LHCN-M2 (cell line): ENCODE measurements around the gene IGF2BP2. TPM values are rescaled to one million over a fixed set of nuclear protein-coding genes. Genes with fewer than 3 reads are reported as not detected.
"Not testable (repeated sequence)": the region's sequence is repeated elsewhere in the genome, so short reads cannot be mapped to it uniquely, and the experiment has no call there.

Experiments
- DNase-seq: peaks from one replicate; pipeline ENCODE4 v3.0.0-alpha.2; 2012; ENCODE audit warnings: low read depth
- total RNA-seq: library from RNA; depleted of rRNA; stranded (reverse); fragments of >200 nt; gene quantifications from 2 replicates; pipeline ENCODE4 v1.2.3, GENCODE V29; 2014

The IGF2BP2 gene
- total RNA-seq, 1 experiment from 2014 or later, result 104 TPM

DNA sequence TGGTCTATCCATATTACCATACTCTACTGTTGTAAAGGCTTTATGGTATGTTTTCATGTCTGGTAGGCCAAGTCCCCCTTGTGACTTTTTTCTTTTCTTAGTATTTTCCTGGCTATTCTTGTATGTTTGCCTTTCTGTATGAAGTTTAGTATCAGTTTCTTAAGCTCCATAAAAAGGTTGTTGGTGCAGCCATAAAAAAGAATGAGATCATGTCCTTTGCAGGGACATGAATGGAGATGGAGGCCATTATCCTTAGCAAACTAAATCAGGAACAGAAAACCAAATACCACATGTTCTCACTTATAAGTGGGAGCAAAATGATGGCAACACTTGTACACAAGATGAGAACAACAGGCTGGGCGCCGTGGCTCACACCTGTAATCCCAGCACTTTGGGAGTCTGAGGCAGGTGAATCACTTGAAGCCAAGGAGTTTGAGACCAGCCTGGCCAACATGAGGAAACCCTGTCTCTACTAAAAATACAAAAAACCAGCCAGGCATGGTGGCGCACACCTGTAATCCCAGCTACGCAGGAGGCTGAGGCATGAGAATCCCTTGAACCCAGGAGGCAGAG is 13.7 kb upstream of the IGF2BP2 start:
- not testable (repeated sequence) for DNase-seq

DNA sequence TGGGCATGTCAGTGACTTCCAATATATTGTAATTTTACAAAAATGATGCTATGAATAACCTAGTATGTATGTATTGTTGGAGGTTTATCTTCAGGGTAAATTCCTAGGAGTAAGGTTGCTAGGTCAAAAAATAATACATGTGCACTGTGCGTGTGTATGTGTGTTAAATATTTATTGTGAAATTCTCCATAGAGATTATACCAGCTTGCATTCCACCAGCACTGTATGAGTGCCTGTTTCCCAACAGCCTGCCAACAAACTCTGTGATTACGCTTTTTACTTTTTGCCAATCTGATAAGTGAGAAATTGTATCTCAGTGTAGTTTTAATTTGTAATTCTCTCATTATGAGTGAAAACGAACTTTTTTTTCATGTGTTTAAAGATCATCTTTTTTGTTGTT is 12.6 kb upstream of the IGF2BP2 start:
- no peak for DNase-seq

DNA sequence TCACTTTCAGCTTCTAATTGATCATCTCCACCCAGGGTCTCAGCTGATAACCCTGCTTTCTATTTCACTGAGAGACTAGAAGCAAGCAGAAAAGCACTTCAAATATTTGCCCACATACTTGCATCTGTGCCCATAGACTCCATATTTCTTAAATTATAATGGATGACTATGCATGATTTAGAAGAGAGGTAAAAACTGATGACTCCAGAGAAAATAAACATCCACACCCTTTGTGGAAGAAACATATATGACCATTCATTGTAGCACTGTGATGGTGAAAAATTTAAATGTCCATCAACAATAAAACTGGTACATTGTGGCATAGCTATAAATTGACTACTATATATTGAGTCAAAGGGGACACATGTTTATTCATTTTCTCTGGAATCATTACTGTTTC is 7.1 kb upstream of the IGF2BP2 start:
- DNase-seq, result no peak

DNA sequence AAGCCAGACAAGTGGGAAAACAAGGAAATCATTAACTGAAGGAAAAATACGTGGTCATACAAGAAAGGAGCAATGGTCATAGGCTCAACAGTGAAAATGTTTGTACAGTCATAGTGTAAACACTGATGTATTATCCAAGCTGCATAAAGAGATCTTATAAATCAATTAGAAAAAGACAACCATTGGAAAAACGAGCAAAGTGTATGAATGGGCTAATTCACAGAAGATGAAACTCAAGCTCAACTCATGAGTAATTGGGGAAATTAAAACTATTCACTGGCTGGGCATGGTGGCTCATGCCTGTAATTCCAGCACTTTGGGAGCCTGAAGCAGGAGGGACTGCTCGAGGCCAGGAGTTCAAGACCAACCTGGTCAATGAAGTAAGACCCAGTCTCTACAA is 6.4 kb upstream of the IGF2BP2 start:
- no peak for DNase-seq

DNA sequence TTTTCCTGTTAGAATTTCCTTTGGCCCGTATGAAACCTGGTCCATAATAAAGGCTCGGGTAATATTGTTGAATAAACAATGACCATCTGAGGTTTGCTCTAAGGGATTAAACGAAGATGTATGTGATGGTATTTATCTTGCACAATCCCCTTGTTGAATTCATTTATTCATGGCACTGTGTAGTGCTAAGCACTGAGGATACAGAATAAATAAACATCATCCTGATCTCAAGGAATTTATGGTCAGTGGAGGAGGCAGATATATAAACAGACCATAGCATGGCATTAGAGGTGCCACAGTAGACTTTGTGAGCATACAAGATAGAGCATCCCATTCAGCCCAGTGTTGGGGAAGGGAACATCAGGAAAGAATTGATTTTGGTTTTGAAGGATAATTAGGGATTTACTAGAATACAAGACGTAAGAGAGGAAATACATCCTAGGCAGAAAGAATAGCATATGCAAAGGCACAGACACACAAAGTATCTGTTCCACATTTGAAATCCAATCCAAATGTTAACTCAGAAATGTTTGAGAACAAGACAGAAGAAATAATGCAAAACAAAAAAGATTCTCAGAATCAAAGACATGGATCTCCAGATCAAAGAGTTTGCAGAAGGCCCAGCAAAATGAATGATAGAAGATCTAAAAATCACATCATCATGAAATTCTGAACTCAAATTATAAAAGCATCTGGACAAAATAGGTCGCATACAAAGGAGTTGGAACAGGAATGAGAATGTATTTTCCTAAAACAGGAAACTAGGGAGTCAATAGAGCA is 5.4 kb upstream of the IGF2BP2 start:
- DNase-seq, result no peak

DNA sequence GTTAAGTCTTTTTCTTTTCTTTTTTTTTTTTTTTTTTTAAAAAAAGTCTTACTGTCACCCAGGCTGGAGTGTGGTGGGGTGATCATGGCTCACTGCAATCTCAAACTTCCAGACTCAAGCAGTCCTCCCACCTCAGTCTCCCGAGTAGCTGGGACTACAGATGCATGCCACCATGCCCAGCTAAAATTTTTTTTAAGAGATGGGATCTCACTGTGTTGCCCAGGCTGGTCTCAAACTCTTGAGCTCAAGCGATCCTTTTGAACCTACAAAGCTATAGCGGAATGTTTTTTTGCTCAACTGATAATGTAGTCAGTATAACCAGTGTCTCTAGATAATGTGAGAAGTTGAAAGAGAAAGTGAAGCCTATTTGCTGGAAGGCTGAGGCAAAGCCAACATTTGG is 3.9 kb upstream of the IGF2BP2 start:
- no peak for DNase-seq

DNA sequence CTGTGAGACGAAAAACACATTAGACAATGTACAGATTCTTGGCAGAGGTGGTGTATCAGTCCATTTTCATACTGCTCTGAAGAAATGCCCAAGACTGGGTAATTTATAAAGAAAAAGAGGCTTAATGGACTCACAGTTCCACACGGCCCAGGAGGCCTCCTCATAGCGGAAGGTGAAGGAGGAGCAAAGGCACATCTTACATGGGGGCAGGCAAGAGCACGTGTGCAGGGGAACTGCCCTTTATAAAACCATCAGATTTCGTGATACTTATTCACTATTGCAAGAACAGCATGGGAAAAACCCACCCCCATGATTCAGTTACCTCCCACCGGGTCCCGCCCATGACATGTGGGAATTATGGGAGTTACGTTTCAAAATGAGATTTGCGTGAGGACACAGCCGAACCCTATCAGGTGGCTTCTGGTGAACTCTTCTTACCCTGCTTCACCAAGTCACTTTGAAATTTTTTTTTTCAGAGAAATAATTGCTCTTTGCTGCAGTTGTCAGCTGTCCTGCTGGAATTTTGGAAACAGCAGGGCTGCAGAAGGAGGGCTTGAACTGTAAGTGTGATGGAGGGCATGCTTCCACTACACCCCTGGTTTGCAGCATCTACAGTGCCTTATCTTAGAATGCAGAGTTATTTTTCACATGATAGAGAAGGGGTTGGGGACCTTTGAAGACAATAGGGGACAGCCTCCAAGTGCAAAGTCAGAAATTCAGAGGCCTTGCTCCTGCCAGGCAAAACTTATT is 2.9 kb upstream of the IGF2BP2 start:
- DNase-seq, result no peak

DNA sequence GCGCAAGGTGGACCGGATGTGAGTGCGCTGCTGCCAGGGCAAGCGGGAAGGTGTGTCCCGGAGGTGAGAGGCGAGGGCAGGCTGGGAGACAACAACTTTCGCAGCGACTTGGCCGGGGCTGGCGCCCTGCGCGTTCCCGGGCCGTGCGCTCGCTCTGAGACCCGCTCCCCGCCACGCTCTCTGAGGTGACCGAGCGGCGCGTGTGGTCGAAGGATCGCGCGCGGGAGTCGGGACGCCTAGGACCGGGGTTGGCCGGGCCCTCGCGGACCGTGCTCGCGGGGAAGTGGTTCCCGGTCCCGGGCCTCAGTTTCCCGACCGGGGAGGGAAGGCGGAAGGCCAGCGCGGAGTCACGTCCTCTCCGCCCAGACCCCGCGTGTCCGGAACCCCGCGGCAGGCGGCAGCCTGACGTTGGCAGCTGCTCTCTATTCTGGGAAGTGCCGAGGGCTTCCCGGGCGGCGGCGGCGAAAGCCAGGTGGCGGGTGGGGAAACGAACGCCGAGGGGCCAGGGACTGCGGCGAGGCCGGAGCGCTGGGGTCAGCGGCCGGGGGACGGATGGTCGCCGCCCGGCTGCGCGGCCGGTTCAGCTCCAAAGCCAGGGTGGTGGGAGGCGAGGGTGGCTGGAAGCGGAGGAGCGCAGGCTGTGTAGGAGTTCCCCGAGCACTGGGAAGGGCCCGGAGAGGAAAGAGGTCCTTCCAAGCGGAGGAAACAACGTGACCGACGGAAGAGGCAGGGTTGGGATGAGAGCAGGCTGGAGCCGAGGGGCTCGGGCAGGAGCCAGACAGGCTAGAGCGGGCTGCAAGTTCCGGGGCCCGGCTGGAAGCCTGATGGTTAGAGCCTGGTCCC is 1.0 kb upstream of the IGF2BP2 start:
- peak; percentile 41 for DNase-seq

DNA sequence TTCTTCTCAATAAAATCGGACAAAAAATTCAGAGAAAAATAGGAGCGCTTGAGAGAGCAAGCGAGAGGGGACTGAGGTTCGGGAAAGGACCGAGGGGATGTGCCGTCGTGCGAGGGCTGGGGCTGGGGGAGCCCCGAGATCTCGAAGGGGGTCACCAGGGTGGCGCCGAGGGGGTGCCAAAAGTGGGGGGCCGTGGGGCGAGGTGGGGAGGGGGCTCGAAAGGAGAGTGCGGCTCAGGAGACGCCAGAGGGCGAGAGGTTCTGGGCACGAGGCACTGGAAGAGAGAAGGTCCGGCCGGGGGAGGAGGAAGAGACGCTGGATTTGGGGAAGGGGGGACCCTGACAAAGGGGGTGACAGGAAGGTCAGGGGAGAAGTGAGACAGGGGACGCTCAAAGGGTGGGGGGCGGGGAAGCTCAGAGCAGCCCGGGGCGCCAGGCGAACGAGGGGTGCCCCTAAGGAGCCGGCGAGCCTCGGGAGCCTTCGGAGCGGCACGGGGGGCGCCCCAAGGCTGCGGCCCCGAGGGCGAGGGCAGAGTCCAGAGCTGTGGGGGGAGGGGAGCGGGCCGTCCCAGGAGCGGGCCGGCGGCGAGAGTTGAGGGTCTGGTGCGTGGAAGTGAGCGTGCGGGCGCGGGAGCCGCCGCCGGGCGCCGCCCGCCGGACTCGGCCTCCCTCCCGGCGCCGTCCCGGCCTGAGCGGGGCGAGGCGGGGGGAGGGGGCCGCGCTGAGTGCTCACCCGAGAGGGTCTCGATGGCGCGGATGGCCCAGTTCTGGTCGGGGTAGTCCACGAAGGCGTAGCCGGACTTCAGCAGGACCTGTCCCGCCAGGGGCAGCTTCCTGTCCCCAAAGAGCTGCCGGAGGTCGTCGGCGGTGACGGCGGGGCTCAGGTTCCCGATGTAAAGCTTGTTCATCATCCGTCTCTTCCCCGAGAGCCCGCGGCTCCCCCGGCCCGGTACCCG is 514 bp downstream of the IGF2BP2 start:
- peak; percentile 29 for DNase-seq

DNA sequence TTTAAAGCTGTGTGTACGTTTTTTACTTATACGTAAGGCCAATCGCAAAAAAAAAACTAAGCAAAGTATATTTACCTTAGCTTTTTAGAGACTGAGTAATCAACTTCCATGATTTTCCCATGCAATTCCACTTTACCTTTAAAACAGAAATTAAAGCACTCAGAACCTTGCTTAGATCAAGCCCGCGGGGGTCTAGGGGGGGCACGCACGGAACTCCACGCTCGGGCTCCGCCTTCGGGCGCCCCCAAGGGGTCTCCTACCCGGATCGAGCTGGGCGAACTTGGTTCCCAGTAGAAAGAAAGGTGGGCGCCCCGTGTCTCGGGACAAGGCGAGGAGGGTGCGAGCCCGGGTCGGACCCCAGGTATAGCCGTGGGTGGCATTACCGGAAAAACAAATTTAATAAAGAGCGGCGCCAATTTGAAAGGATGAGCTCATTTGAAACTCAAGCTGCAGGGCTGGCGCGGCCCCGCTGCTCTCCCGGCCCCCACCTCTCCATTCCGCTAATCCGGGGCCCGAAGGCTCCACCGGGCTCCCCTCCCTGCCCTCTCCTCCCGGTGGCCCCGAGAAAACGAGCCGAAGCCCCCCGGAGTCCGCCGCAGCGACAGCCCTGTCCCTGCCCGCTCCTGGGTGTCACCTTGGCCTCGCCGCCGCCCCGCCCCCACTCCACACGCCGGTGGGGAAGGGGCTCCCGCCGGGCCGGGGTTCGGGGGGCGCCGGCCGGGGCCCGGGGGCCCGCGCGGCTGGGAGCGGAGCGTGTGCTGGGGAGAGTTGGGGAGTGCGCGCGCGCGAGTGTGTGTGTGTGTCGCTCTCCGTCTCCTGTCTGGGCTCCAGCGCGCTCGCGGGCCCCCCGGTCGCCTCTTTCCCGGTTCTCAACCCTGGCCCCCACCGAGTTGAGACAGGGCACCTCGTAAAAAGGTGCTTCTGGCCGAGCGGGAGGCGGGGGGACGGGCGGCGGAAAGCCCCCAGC is 1.5 kb downstream of the IGF2BP2 start:
- peak; percentile 44 for DNase-seq

DNA sequence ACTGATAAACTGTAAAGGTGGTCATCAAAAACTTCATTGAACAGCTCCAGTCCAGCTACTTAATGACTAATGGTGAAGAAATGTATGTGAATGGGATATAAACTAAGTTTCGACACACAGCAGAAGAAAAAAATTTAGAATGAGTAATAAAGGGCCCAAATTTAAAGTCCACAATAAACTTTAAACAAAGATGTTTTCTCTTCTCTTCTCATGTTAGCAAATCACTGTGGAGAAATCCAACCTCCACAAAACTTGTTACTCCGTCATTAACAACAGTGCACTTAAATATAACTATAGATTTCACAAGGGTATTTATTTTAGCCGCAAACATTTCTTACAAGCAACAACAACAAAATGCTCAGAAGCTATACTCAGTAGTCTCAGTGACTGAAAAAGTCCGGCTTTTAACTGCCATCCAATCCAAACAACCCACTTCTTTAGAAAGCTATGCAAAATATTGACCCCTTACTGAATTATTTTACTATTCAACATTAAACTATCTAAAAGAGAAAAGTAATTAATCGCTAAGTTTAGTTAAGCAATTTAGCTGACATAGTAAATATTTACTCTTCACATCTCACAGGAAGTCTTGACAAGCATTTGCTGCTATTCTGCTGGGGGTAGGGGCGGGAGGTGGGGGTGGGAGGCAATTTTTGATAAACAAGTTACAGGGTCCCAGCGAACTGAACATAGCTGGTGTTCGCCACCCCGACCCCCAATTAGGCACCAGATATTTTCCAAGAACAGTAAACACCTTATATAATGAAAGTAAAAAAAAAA is 2.4 kb downstream of the IGF2BP2 start:
- DNase-seq, result peak; percentile 67

DNA sequence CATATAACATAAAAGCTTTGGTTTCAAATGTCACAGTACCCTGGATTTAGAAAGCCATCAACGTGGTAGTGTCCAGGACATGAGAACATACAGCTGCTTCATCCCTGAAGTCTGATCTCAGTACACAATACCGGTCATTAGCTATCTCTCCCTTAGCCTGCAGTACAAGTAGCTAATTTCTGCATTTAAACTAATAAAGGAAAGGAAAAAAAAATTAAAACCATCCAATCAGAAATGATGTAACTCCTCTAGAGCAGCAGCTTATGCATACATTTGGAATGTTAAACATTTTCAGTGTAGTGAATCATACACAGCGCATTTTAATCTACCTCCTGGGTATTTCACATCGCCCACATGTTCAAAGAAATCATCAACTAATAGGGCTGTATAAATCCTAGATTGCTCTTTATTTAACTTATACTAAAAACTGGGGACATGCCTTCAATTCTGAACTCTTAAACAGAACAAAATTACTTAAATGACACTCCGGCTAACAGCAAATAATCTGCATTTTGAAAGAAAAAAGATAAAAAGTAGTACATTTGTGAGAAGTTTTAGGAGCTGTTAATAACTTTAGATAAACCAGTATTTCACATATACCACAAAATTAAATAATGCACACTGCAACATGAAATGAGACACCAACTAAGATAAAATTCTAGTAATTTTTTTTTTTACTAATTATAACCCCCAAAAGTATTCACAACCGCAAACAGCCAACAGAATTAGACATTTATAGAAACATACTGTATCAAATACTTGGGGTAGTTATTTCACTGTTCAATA is 3.7 kb downstream of the IGF2BP2 start:
- DNase-seq, result peak; percentile 85

DNA sequence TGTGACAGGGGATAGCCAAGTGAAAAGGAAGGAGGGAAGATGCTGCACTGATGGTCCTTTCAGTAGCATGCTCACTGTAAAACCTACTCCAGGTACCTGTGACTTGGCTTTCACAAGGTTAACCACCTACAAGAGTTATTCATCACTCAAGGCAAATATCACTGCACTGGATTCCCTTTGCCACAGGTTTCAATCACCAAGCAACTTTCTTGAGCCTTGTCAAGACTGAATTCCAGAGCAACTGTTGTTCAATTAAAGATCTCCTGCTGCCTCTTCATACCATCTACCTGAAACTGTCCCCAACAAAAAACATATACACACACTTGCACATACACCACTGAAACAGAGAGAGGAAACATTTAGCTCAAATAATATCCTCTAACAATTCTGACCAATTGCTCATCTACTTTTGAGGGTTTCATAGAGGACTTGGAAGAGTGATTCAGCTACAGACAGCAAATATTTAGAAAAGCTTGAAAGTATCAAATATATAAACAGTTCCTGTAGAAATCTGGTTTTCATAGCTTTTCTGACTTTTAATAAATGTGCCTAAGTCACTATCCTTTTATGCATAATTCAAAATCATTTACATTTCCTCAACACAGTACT is 6.5 kb downstream of the IGF2BP2 start:
- DNase-seq, result peak; percentile 31

DNA sequence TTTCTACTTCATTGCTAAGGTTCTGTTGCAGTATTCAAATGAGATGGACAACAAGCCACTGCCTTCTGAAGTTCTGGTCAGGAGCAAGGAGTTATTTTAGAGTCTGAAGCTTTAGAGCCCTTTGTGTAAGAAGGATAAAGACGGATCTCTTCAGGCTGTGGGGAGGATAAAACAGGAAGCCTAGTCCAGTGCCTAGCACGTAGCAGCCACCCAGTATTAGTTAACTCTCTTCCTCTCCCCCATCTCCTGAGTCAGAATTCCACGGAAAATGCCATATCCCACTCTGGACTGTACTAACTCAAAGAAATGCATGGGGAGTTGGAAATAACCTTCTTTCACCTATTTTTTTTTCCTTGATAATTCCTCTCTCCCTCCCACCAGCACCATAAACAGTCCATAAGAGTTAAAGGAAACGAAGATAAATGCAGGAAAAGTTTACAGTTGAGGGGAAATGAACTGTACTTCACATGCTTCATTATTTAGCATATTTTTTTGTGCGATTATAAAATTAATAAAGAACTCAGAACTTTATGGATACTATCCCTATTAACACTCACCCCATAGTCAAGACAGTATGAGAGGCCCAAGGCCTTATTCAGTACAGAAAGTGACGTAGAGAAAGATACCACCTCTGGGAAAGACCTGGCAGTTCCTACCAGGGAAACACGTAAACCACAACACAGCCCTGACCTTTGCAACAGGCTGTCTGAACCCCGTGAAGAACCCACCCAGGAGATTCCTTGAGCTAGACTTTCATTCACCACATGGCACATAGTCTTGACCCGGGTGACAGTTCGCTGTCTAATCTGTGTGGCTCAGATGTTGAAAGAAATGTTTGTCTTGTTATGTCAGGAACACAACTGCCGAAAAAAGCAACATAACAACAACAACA is 9.2 kb downstream of the IGF2BP2 start:
- peak; percentile 57 for DNase-seq

DNA sequence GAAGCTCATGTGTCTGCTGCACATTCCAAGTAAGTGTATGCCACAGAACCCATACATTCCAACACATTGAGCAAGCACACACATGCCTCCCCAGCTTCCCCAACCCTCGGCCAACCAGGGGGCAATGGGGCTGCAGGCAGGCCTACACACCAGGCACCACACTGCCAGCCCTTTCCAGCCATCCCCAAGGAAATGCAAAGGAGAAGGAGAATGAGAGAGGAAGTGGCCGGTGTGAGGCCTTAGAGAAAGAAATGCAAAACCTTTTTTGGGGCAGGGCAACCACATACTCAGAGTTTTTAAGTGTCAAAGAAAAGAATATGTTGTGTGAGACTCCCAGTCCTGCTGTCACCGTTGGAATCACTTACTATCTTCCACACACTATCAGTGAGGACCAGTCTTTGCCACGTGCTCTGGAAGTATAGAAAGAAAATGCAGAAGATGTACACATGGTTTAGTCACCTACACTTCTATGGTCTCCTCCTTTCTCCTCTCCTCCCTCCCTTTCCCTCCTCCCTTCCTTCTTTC is 11.1 kb downstream of the IGF2BP2 start:
- peak; percentile 83 for DNase-seq

DNA sequence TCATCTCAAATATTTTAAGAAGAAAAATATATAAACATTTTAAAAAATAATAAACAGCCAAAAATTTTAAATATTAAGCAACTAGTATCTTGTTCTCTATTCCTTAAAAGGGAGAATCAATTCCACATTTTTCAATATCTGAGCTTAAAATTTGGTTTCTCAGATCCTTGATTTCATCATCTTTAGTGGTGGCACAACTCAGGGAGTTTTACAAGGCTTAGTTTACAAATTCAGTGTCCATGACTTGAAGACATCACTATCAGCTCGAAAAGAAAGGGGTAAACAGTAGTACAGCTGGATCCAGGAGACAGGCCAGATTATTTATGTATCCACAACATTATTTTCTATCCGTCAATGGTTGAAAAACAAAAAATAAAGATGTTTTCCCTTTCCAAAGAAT is 11.6 kb downstream of the IGF2BP2 start:
- no peak for DNase-seq
